ENCODE measurements around the gene SLC41A3.

SLC41A3 gene

GRCh38 chr3:126109880-126110235 lies 25.9 kb upstream of the SLC41A3 start:
- H3K4me1 ChIP-seq (ENCODE audit: insufficient read depth, low read length, severe bottlenecking) = no peaks in the 10 kb centered on the region
- TF ChIP-seq EZH2 (IDR thresholded peaks at IDR 0.05; ENCODE audit: borderline replicate concordance, low read length) (no peak), CTCF (IDR thresholded peaks at IDR 0.05; ENCODE audit: low read length) (no peak)

GRCh38 chr3:126109146-126109879 lies 25.4 kb upstream of the SLC41A3 start:
- Histone ChIP-seq H3K27me3 (ENCODE audit: insufficient read depth, low read length) (peaks cover 4% of the 10 kb centered on the region; the same call in 1 of the 2 replicates), H3K4me1 (ENCODE audit: insufficient read depth, low read length, severe bottlenecking) (no peaks in the 10 kb centered on the region), H2AFZ (ENCODE audit: low read length) (no peak overlapping the region)

More at GRCh38 chr3:126109880-126110235, 25.9 kb upstream of the SLC41A3 start:
- Histone ChIP-seq H4K20me1 (ENCODE audit: insufficient read depth, low read length) (no peaks in the 10 kb centered on the region), H2AFZ (ENCODE audit: low read length) (no peak overlapping the region), H3K79me2 (ENCODE audit: insufficient read depth, low read length) (no peaks in the 10 kb centered on the region), H3K9me3 (ENCODE audit: low read length) (no peaks in the 10 kb centered on the region), H3K4me3 (ENCODE audit: low read depth, low read length, poor library complexity, severe bottlenecking) (no peak overlapping the region), H3K9ac (ENCODE audit: low read length) (no peak overlapping the region), H3K4me2 (ENCODE audit: low read length) (no peak overlapping the region), H3F3A (ENCODE audit: insufficient read depth, low read length) (no peaks in the 10 kb centered on the region), H3K27me3 (ENCODE audit: insufficient read depth, low read length) (peaks cover 4% of the 10 kb centered on the region; the same call in 1 of the 2 replicates), H3K9me2 (ENCODE audit: low read depth, low read length) (no peaks in the 10 kb centered on the region), H3K36me3 (ENCODE audit: insufficient read depth, low read length) (no peaks in the 10 kb centered on the region), H3K27ac (ENCODE audit: low read depth, low read length, poor library complexity, severe bottlenecking) (no peak overlapping the region)

GRCh38 chr3:126108676-126109050 lies 24.7 kb upstream of the SLC41A3 start:
- Histone ChIP-seq H3K79me2 (ENCODE audit: insufficient read depth, low read length) (no peaks in the 10 kb centered on the region), H3K36me3 (ENCODE audit: insufficient read depth, low read length) (no peaks in the 10 kb centered on the region), H3K9me2 (ENCODE audit: low read depth, low read length) (no peaks in the 10 kb centered on the region), H3K4me1 (ENCODE audit: insufficient read depth, low read length, severe bottlenecking) (no peaks in the 10 kb centered on the region), H3K27me3 (ENCODE audit: insufficient read depth, low read length) (peaks cover 4% of the 10 kb centered on the region; the same call in 1 of the 2 replicates), H3K27ac (ENCODE audit: low read depth, low read length, poor library complexity, severe bottlenecking) (no peak overlapping the region), H3K9ac (ENCODE audit: low read length) (no peak overlapping the region), H2AFZ (ENCODE audit: low read length) (no peak overlapping the region), H3K4me3 (ENCODE audit: low read depth, low read length, poor library complexity, severe bottlenecking) (no peak overlapping the region), H4K20me1 (ENCODE audit: insufficient read depth, low read length) (no peaks in the 10 kb centered on the region), H3K9me3 (ENCODE audit: low read length) (no peaks in the 10 kb centered on the region), H3K4me2 (ENCODE audit: low read length) (no peak overlapping the region), H3F3A (ENCODE audit: insufficient read depth, low read length) (no peaks in the 10 kb centered on the region)
- no peak for TF ChIP-seq CTCF (IDR thresholded peaks at IDR 0.05; ENCODE audit: low read length)
- no peak for TF ChIP-seq EZH2 (IDR thresholded peaks at IDR 0.05; ENCODE audit: borderline replicate concordance, low read length)

More at GRCh38 chr3:126109146-126109879, 25.4 kb upstream of the SLC41A3 start:
- H3K27ac ChIP-seq (ENCODE audit: low read depth, low read length, poor library complexity, severe bottlenecking) = no peak overlapping the region
- H3K9ac ChIP-seq (ENCODE audit: low read length) = no peak overlapping the region
- no peak for TF ChIP-seq CTCF (IDR thresholded peaks at IDR 0.05; ENCODE audit: low read length)
- no peak for TF ChIP-seq EZH2 (IDR thresholded peaks at IDR 0.05; ENCODE audit: borderline replicate concordance, low read length)
- no peaks in the 10 kb centered on the region for H3K36me3 ChIP-seq (ENCODE audit: insufficient read depth, low read length)
- H3F3A ChIP-seq (ENCODE audit: insufficient read depth, low read length) = no peaks in the 10 kb centered on the region
- no peak overlapping the region for H3K4me2 ChIP-seq (ENCODE audit: low read length)
- no peaks in the 10 kb centered on the region for H3K79me2 ChIP-seq (ENCODE audit: insufficient read depth, low read length)
- H4K20me1 ChIP-seq (ENCODE audit: insufficient read depth, low read length) = no peaks in the 10 kb centered on the region
- H3K9me2 ChIP-seq (ENCODE audit: low read depth, low read length) = no peaks in the 10 kb centered on the region
- no peaks in the 10 kb centered on the region for H3K9me3 ChIP-seq (ENCODE audit: low read length)
- H3K4me3 ChIP-seq (ENCODE audit: low read depth, low read length, poor library complexity, severe bottlenecking) = no peak overlapping the region
